ENCODE data around the gene CHST1.

Gene CHST1

GRCh38 chr11:45663486-45664375, 1.7 kb downstream of the CHST1 start:
- peak overlapping the region; percentile 74 for H3K4me3 ChIP-seq (ENCODE audit: low read length)
- peaks cover 22% of the 10 kb centered on the region for H3K4me1 ChIP-seq (ENCODE audit: control insufficient read depth, insufficient read depth, low read length)
- H3K27me3 ChIP-seq (replicated peaks; ENCODE audit: control insufficient read depth, insufficient read depth, low read length) = peaks cover 44% of the 10 kb centered on the region
- peak overlapping the region; percentile 51 for H3K9ac ChIP-seq (ENCODE audit: low read length)
- no peaks in the 10 kb centered on the region for H3K36me3 ChIP-seq (ENCODE audit: control insufficient read depth, insufficient read depth, low read length, severe bottlenecking)
- no peaks in the 10 kb centered on the region for H3K9me3 ChIP-seq (ENCODE audit: control insufficient read depth, low read length)
- DNase-seq (ENCODE audit: low read depth) = peak; percentile 11

- H3K36me3 ChIP-seq (ENCODE audit: control insufficient read depth, insufficient read depth, low read length, severe bottlenecking) = no peaks in the 10 kb centered on the region
- peaks cover 37% of the 10 kb centered on the region for H3K27me3 ChIP-seq (replicated peaks; ENCODE audit: control insufficient read depth, insufficient read depth, low read length)
- no peak overlapping the region for H3K9ac ChIP-seq (ENCODE audit: low read length)
- no peak overlapping the region for H3K4me3 ChIP-seq (ENCODE audit: low read length)
- DNase-seq (ENCODE audit: low read depth) = peak; percentile 88
- H3K9me3 ChIP-seq (ENCODE audit: control insufficient read depth, low read length) = no peaks in the 10 kb centered on the region
- peaks cover 26% of the 10 kb centered on the region for H3K4me1 ChIP-seq (ENCODE audit: control insufficient read depth, insufficient read depth, low read length)
These were observed 2.5 kb downstream of the CHST1 start for GRCh38 chr11:45662665-45663485.

GRCh38 chr11:45662096-45662664, 3.2 kb downstream of the CHST1 start:
- peaks cover 35% of the 10 kb centered on the region for H3K27me3 ChIP-seq (replicated peaks; ENCODE audit: control insufficient read depth, insufficient read depth, low read length)
- H3K9ac ChIP-seq (ENCODE audit: low read length) = no peak overlapping the region
- H3K4me1 ChIP-seq (ENCODE audit: control insufficient read depth, insufficient read depth, low read length) = peaks cover 26% of the 10 kb centered on the region
- no peaks in the 10 kb centered on the region for H3K9me3 ChIP-seq (ENCODE audit: control insufficient read depth, low read length)
- H3K36me3 ChIP-seq (ENCODE audit: control insufficient read depth, insufficient read depth, low read length, severe bottlenecking) = no peaks in the 10 kb centered on the region
- no peak for DNase-seq (ENCODE audit: low read depth)
- H3K4me3 ChIP-seq (ENCODE audit: low read length) = no peak overlapping the region

GRCh38 chr11:45661439-45662055, 3.9 kb downstream of the CHST1 start:
- Histone ChIP-seq H3K4me1 (ENCODE audit: control insufficient read depth, insufficient read depth, low read length) (peaks cover 26% of the 10 kb centered on the region), H3K27me3 (replicated peaks; ENCODE audit: control insufficient read depth, insufficient read depth, low read length) (peaks cover 35% of the 10 kb centered on the region)

GRCh38 chr11:45660729-45661438, 4.5 kb downstream of the CHST1 start:
- no peak overlapping the region for H3K9ac ChIP-seq (ENCODE audit: low read length)
- H3K36me3 ChIP-seq (ENCODE audit: control insufficient read depth, insufficient read depth, low read length, severe bottlenecking) = no peaks in the 10 kb centered on the region
- H3K4me1 ChIP-seq (ENCODE audit: control insufficient read depth, insufficient read depth, low read length) = peaks cover 23% of the 10 kb centered on the region
- no peaks in the 10 kb centered on the region for H3K9me3 ChIP-seq (ENCODE audit: control insufficient read depth, low read length)
- H3K4me3 ChIP-seq (ENCODE audit: low read length) = no peak overlapping the region
- peaks cover 35% of the 10 kb centered on the region for H3K27me3 ChIP-seq (replicated peaks; ENCODE audit: control insufficient read depth, insufficient read depth, low read length)
- no peak for DNase-seq (ENCODE audit: low read depth)

More at GRCh38 chr11:45661439-45662055, 3.9 kb downstream of the CHST1 start:
- no peaks in the 10 kb centered on the region for H3K9me3 ChIP-seq (ENCODE audit: control insufficient read depth, low read length)
- no peaks in the 10 kb centered on the region for H3K36me3 ChIP-seq (ENCODE audit: control insufficient read depth, insufficient read depth, low read length, severe bottlenecking)
- no peak for DNase-seq (ENCODE audit: low read depth)
- no peak overlapping the region for H3K9ac ChIP-seq (ENCODE audit: low read length)
- no peak overlapping the region for H3K4me3 ChIP-seq (ENCODE audit: low read length)

- H3K9ac ChIP-seq (ENCODE audit: low read length) = no peak overlapping the region
- no peak for DNase-seq (ENCODE audit: low read depth)
- no peaks in the 10 kb centered on the region for H3K36me3 ChIP-seq (ENCODE audit: control insufficient read depth, insufficient read depth, low read length, severe bottlenecking)
- H3K9me3 ChIP-seq (ENCODE audit: control insufficient read depth, low read length) = no peaks in the 10 kb centered on the region
- H3K4me1 ChIP-seq (ENCODE audit: control insufficient read depth, insufficient read depth, low read length) = peaks cover 26% of the 10 kb centered on the region
- H3K4me3 ChIP-seq (ENCODE audit: low read length) = no peak overlapping the region
- H3K27me3 ChIP-seq (replicated peaks; ENCODE audit: control insufficient read depth, insufficient read depth, low read length) = peaks cover 35% of the 10 kb centered on the region
These were observed 5.6 kb downstream of the CHST1 start for GRCh38 chr11:45659818-45660160.

- peaks cover 35% of the 10 kb centered on the region for H3K27me3 ChIP-seq (replicated peaks; ENCODE audit: control insufficient read depth, insufficient read depth, low read length)
- H3K9ac ChIP-seq (ENCODE audit: low read length) = no peak overlapping the region
- DNase-seq (ENCODE audit: low read depth) = no peak
- no peaks in the 10 kb centered on the region for H3K36me3 ChIP-seq (ENCODE audit: control insufficient read depth, insufficient read depth, low read length, severe bottlenecking)
- peaks cover 27% of the 10 kb centered on the region for H3K4me1 ChIP-seq (ENCODE audit: control insufficient read depth, insufficient read depth, low read length)
- no peak overlapping the region for H3K4me3 ChIP-seq (ENCODE audit: low read length)
- no peaks in the 10 kb centered on the region for H3K9me3 ChIP-seq (ENCODE audit: control insufficient read depth, low read length)
These were observed 6.2 kb downstream of the CHST1 start for GRCh38 chr11:45659031-45659817.

GRCh38 chr11:45658292-45658991, 7.0 kb downstream of the CHST1 start:
- peaks cover 29% of the 10 kb centered on the region for H3K4me1 ChIP-seq (ENCODE audit: control insufficient read depth, insufficient read depth, low read length)
- no peak overlapping the region for H3K9ac ChIP-seq (ENCODE audit: low read length)
- no peak overlapping the region for H3K4me3 ChIP-seq (ENCODE audit: low read length)
- DNase-seq (ENCODE audit: low read depth) = peak; percentile 43
- H3K9me3 ChIP-seq (ENCODE audit: control insufficient read depth, low read length) = no peaks in the 10 kb centered on the region
- H3K36me3 ChIP-seq (ENCODE audit: control insufficient read depth, insufficient read depth, low read length, severe bottlenecking) = no peaks in the 10 kb centered on the region
- peaks cover 30% of the 10 kb centered on the region for H3K27me3 ChIP-seq (replicated peaks; ENCODE audit: control insufficient read depth, insufficient read depth, low read length)

- Histone ChIP-seq H3K4me3 (ENCODE audit: low read length) (no peak overlapping the region), H3K4me1 (ENCODE audit: control insufficient read depth, insufficient read depth, low read length) (peaks cover 28% of the 10 kb centered on the region), H3K9me3 (ENCODE audit: control insufficient read depth, low read length) (no peaks in the 10 kb centered on the region), H3K36me3 (ENCODE audit: control insufficient read depth, insufficient read depth, low read length, severe bottlenecking) (no peaks in the 10 kb centered on the region), H3K27me3 (replicated peaks; ENCODE audit: control insufficient read depth, insufficient read depth, low read length) (peaks cover 28% of the 10 kb centered on the region), H3K9ac (ENCODE audit: low read length) (no peak overlapping the region)
- DNase-seq (ENCODE audit: low read depth) = no peak
These were observed 7.7 kb downstream of the CHST1 start for GRCh38 chr11:45657496-45658260.

Measured in adipocyte (in vitro differentiated cells).